ENCODE results near the gene ZBTB20. TPM values are rescaled to one million over a fixed set of nuclear protein-coding genes. Genes with fewer than 3 reads are reported as not detected.

Gene ZBTB20
- total RNA-seq, 1 experiment from 2014 or later, result 10.7 TPM

GRCh38 chr3:115086344-115086743, 60.7 kb downstream of the ZBTB20 start:
- H3K27ac Mint-ChIP-seq (ENCODE audit: low read depth, unreplicated experiment), result no peak overlapping the region
- ChIA-PET POLR2A (interaction anchor here (0.6 to 1.3 kb wide), 2 partner anchors 27 to 161 kb away, joined by 4 to 5 read pairs; no protein-coding TSS in a partner anchor), CTCF (interaction anchor here (0.5 kb wide), 1 partner anchor 13 kb away, joined by 3 read pairs; no protein-coding TSS in a partner anchor)
- no peaks in the 10 kb centered on the region for H3K36me3 Mint-ChIP-seq (ENCODE audit: insufficient read depth, unreplicated experiment)
- intact Hi-C loops (cut with micrococcal nuclease), result no loop called here
- no peak for TF ChIP-seq CTCF (IDR thresholded peaks at IDR 0.05; ENCODE audit: unreplicated experiment)
- H3K4me3 Mint-ChIP-seq (ENCODE audit: unreplicated experiment), result no peak overlapping the region
- no peaks in the 10 kb centered on the region for H3K4me1 Mint-ChIP-seq (ENCODE audit: insufficient read depth, unreplicated experiment)
- no peaks in the 10 kb centered on the region for H3K27me3 Mint-ChIP-seq (ENCODE audit: insufficient read depth, unreplicated experiment)
- BruUV-seq (replicated peaks), result no TSS peak
- DNase-seq (ENCODE audit: unreplicated experiment), result no peak
- no peaks in the 10 kb centered on the region for H3K9me3 Mint-ChIP-seq (ENCODE audit: unreplicated experiment)

GRCh38 chr3:115085197-115085865, 61.8 kb downstream of the ZBTB20 start:
- POLR2A ChIA-PET, result no interaction called here

GRCh38 chr3:115084686-115085085, 62.4 kb downstream of the ZBTB20 start:
- H3K27me3 Mint-ChIP-seq (ENCODE audit: insufficient read depth, unreplicated experiment), result no peaks in the 10 kb centered on the region
- no peaks in the 10 kb centered on the region for H3K4me1 Mint-ChIP-seq (ENCODE audit: insufficient read depth, unreplicated experiment)
- DNase-seq (ENCODE audit: unreplicated experiment), result no peak
- intact Hi-C loops (cut with micrococcal nuclease), result no loop called here
- H3K36me3 Mint-ChIP-seq (ENCODE audit: insufficient read depth, unreplicated experiment), result no peaks in the 10 kb centered on the region
- no peak overlapping the region for H3K4me3 Mint-ChIP-seq (ENCODE audit: unreplicated experiment)
- no peaks in the 10 kb centered on the region for H3K9me3 Mint-ChIP-seq (ENCODE audit: unreplicated experiment)
- ChIA-PET POLR2A (no interaction called here), CTCF (interaction anchor here (0.7 kb wide), 2 partner anchors 17 to 31 kb away, joined by 3 to 4 read pairs; no protein-coding TSS in a partner anchor)
- H3K27ac Mint-ChIP-seq (ENCODE audit: low read depth, unreplicated experiment), result no peak overlapping the region
- TF ChIP-seq CTCF (IDR thresholded peaks at IDR 0.05; ENCODE audit: unreplicated experiment), result no peak
- BruUV-seq (replicated peaks), result no TSS peak

More at GRCh38 chr3:115085197-115085865, 61.8 kb downstream of the ZBTB20 start:
- Mint-ChIP-seq H3K9me3 (ENCODE audit: unreplicated experiment) (no peaks in the 10 kb centered on the region), H3K27me3 (ENCODE audit: insufficient read depth, unreplicated experiment) (no peaks in the 10 kb centered on the region), H3K27ac (ENCODE audit: low read depth, unreplicated experiment) (no peak overlapping the region), H3K36me3 (ENCODE audit: insufficient read depth, unreplicated experiment) (no peaks in the 10 kb centered on the region), H3K4me1 (ENCODE audit: insufficient read depth, unreplicated experiment) (no peaks in the 10 kb centered on the region), H3K4me3 (ENCODE audit: unreplicated experiment) (no peak overlapping the region)
- no TSS peak for BruUV-seq (replicated peaks)
- CTCF ChIA-PET, result interaction anchor here (0.7 kb wide), 2 partner anchors 17 to 31 kb away, joined by 3 to 4 read pairs; no protein-coding TSS in a partner anchor
- TF ChIP-seq CTCF (IDR thresholded peaks at IDR 0.05; ENCODE audit: unreplicated experiment), result peak; percentile 8
- no peak for DNase-seq (ENCODE audit: unreplicated experiment)
- intact Hi-C loops (cut with micrococcal nuclease), result no loop called here

GRCh38 chr3:115082260-115082659, 64.8 kb downstream of the ZBTB20 start:
- TF ChIP-seq CTCF (IDR thresholded peaks at IDR 0.05; ENCODE audit: unreplicated experiment), result no peak
- H3K27ac Mint-ChIP-seq (ENCODE audit: low read depth, unreplicated experiment), result no peak overlapping the region
- CTCF ChIA-PET, result interaction anchor here (0.8 kb wide), 1 partner anchor 373 kb away, joined by 5 read pairs; no protein-coding TSS in a partner anchor
- no peaks in the 10 kb centered on the region for H3K9me3 Mint-ChIP-seq (ENCODE audit: unreplicated experiment)
- no peaks in the 10 kb centered on the region for H3K36me3 Mint-ChIP-seq (ENCODE audit: insufficient read depth, unreplicated experiment)
- intact Hi-C loops (cut with micrococcal nuclease), result no loop called here
- H3K4me1 Mint-ChIP-seq (ENCODE audit: insufficient read depth, unreplicated experiment), result no peaks in the 10 kb centered on the region
- BruUV-seq (replicated peaks), result no TSS peak
- POLR2A ChIA-PET, result no interaction called here
- DNase-seq (ENCODE audit: unreplicated experiment), result no peak
- H3K4me3 Mint-ChIP-seq (ENCODE audit: unreplicated experiment), result no peak overlapping the region
- H3K27me3 Mint-ChIP-seq (ENCODE audit: insufficient read depth, unreplicated experiment), result no peaks in the 10 kb centered on the region

All from MCF 10A (cell line).